ENCODE measurements around the gene MNS1.
A peak's percentile ranks its signal among the peaks of the same experiment; 100 is the strongest.
"Not testable (repeated sequence)": the region's sequence is repeated elsewhere in the genome, so short reads cannot be mapped to it uniquely, and the experiment has no call there.

MNS1 gene

GRCh38 chr15:56464893-56465520 is at the start of gene MNS1:
Gene MNS1 (minus strand): TSS chr15:56465137. CDS start chr15:56464972, 165 bp downstream.
- DNase-seq = peak; percentile 88

GRCh38 chr15:56496635-56497034 is 31.7 kb upstream of the MNS1 start:
- DNase-seq = peak; percentile 25

- DNase-seq = no peak
These were observed 30.6 kb upstream of the MNS1 start for GRCh38 chr15:56495533-56495932.

- DNase-seq = no peak
These were observed 30.1 kb upstream of the MNS1 start for GRCh38 chr15:56495053-56495452.

GRCh38 chr15:56492791-56493555 is 28.0 kb upstream of the MNS1 start:
- DNase-seq = no peak

- DNase-seq = no peak
These were observed 27.3 kb upstream of the MNS1 start for GRCh38 chr15:56492236-56492635.

- peak; percentile 38 for DNase-seq
These were observed 26.3 kb upstream of the MNS1 start for GRCh38 chr15:56491110-56491722.

- no peak for DNase-seq
These were observed 25.5 kb upstream of the MNS1 start for GRCh38 chr15:56490461-56490860.

GRCh38 chr15:56486206-56486605 is 21.3 kb upstream of the MNS1 start:
- DNase-seq = not testable (repeated sequence)

GRCh38 chr15:56485426-56485825 is 20.5 kb upstream of the MNS1 start:
- DNase-seq = not testable (repeated sequence)

- DNase-seq = no peak
These were observed 19.4 kb upstream of the MNS1 start for GRCh38 chr15:56484287-56484686.

GRCh38 chr15:56475351-56475750 is 10.4 kb upstream of the MNS1 start:
- no peak for DNase-seq

GRCh38 chr15:56473017-56473416 is 8.1 kb upstream of the MNS1 start:
- DNase-seq = no peak

GRCh38 chr15:56472278-56472677 is 7.3 kb upstream of the MNS1 start:
- no peak for DNase-seq

GRCh38 chr15:56471440-56472069 is 6.6 kb upstream of the MNS1 start:
- no peak for DNase-seq

- DNase-seq = no peak
These were observed 4.5 kb upstream of the MNS1 start for GRCh38 chr15:56469483-56469882.

GRCh38 chr15:56468401-56468800 is 3.5 kb upstream of the MNS1 start:
- DNase-seq = no peak

- no peak for DNase-seq
These were observed 2.7 kb upstream of the MNS1 start for GRCh38 chr15:56467616-56468015.

- DNase-seq = no peak
These were observed 4.0 kb downstream of the MNS1 start for GRCh38 chr15:56460947-56461346.

- DNase-seq = no peak
These were observed 4.9 kb downstream of the MNS1 start for GRCh38 chr15:56460071-56460470.

- DNase-seq = no peak
These were observed 5.8 kb downstream of the MNS1 start for GRCh38 chr15:56459096-56459495.

GRCh38 chr15:56456229-56456628 is 8.7 kb downstream of the MNS1 start:
- DNase-seq = no peak

GRCh38 chr15:56454836-56455235 is 10.1 kb downstream of the MNS1 start:
- no peak for DNase-seq

GRCh38 chr15:56445746-56446145 is 19.2 kb downstream of the MNS1 start:
- DNase-seq = no peak
